ENCODE measurements around the gene NPHP4.
A peak's percentile ranks its signal among the peaks of the same experiment; 100 is the strongest.

- TF ChIP-seq, protein P1, sequence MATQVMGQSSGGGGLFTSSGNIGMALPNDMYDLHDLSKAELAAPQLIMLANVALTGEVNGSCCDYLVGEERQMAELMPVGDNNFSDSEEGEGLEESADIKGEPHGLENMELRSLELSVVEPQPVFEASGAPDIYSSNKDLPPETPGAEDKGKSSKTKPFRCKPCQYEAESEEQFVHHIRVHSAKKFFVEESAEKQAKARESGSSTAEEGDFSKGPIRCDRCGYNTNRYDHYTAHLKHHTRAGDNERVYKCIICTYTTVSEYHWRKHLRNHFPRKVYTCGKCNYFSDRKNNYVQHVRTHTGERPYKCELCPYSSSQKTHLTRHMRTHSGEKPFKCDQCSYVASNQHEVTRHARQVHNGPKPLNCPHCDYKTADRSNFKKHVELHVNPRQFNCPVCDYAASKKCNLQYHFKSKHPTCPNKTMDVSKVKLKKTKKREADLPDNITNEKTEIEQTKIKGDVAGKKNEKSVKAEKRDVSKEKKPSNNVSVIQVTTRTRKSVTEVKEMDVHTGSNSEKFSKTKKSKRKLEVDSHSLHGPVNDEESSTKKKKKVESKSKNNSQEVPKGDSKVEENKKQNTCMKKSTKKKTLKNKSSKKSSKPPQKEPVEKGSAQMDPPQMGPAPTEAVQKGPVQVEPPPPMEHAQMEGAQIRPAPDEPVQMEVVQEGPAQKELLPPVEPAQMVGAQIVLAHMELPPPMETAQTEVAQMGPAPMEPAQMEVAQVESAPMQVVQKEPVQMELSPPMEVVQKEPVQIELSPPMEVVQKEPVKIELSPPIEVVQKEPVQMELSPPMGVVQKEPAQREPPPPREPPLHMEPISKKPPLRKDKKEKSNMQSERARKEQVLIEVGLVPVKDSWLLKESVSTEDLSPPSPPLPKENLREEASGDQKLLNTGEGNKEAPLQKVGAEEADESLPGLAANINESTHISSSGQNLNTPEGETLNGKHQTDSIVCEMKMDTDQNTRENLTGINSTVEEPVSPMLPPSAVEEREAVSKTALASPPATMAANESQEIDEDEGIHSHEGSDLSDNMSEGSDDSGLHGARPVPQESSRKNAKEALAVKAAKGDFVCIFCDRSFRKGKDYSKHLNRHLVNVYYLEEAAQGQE (IDR thresholded peaks at IDR 0.05), result no peak
- TF ChIP-seq ZFP36 (IDR thresholded peaks at IDR 0.05; ENCODE audit: borderline replicate concordance, partially characterized antibody) (no peak), EP300 (IDR thresholded peaks at IDR 0.05) (no peak), RAD21 (conservative IDR thresholded peaks at IDR 0.05 in 1 of 2, IDR thresholded peaks at IDR 0.05 in 1 of 2) (no peak), BHLHE40 (IDR thresholded peaks at IDR 0.05; ENCODE audit: low read depth, low read length) (0 out of 2 replicates have a peak, but pooled peaks have one; percentile 14), CEBPB (IDR thresholded peaks at IDR 0.05) (no peak), ZC3H11A (IDR thresholded peaks at IDR 0.05) (no peak), FOXS1 (CRISPR knock-in tag; IDR thresholded peaks at IDR 0.05) (no peak), SMC3 (IDR thresholded peaks at IDR 0.05) (no peak), PHF8 (IDR thresholded peaks at IDR 0.05; ENCODE audit: borderline replicate concordance, low read depth) (no peak), BCL3 (IDR thresholded peaks at IDR 0.05) (no peak), CBX2 (IDR thresholded peaks at IDR 0.05; ENCODE audit: borderline replicate concordance, low read depth) (no peak), POLR2A (IDR thresholded peaks at IDR 0.05; ENCODE audit: low read length) (peak; percentile 30; the same call in 1 of the 2 replicates)
- TF ChIP-seq, protein P2, sequence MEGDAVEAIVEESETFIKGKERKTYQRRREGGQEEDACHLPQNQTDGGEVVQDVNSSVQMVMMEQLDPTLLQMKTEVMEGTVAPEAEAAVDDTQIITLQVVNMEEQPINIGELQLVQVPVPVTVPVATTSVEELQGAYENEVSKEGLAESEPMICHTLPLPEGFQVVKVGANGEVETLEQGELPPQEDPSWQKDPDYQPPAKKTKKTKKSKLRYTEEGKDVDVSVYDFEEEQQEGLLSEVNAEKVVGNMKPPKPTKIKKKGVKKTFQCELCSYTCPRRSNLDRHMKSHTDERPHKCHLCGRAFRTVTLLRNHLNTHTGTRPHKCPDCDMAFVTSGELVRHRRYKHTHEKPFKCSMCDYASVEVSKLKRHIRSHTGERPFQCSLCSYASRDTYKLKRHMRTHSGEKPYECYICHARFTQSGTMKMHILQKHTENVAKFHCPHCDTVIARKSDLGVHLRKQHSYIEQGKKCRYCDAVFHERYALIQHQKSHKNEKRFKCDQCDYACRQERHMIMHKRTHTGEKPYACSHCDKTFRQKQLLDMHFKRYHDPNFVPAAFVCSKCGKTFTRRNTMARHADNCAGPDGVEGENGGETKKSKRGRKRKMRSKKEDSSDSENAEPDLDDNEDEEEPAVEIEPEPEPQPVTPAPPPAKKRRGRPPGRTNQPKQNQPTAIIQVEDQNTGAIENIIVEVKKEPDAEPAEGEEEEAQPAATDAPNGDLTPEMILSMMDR (IDR thresholded peaks at IDR 0.05), result no peak
These were observed 34.0 kb upstream of the NPHP4 start for GRCh38 chr1:6026095-6026809.
